HepG2 (cell line): Measurements from ENCODE around the gene CELF4.

Experiments used
- TF ChIP-seq, protein P1 (sequence below): sonication (generic); formaldehyde crosslinking; IDR thresholded peaks from 2 replicates; pipeline ENCODE4 v1.5.0; 2020; ENCODE audit warnings: mild to moderate bottlenecking, missing genetic modification reagents, moderate library complexity
- TF ChIP-seq, protein P2 (sequence below): sonication (generic); formaldehyde crosslinking; IDR thresholded peaks from 2 replicates; pipeline ENCODE4 v1.4.0; 2020; ENCODE audit warnings: mild to moderate bottlenecking, missing genetic modification reagents

DNA sequence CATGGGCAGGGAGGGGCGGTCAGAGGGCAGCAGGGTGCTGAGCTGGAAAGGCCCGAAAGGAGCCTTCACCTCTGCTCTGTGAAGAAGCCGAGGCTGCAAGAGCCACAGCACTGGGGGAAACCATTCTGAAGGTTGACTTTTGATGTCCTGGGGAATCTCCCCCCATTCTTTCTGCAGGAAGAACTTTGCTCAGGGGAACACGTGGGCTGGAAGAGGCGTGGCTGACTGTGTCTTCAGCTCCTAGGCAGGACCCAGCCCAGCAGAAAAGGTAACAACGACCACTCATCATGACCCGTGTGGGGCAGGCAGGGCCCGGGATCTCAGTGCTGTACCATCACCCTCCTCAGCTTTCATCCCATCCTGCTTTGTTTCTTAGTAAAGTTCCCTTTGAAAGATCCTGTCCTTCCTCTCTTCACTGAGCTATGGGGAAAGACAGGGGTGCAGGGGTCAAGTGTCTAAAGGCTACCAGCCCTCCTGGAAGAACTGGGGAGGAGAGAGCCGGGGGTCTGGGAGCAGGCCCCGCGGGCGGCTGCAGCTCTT lies 312.7 kb downstream of the CELF4 start:
- TF ChIP-seq, protein P1, sequence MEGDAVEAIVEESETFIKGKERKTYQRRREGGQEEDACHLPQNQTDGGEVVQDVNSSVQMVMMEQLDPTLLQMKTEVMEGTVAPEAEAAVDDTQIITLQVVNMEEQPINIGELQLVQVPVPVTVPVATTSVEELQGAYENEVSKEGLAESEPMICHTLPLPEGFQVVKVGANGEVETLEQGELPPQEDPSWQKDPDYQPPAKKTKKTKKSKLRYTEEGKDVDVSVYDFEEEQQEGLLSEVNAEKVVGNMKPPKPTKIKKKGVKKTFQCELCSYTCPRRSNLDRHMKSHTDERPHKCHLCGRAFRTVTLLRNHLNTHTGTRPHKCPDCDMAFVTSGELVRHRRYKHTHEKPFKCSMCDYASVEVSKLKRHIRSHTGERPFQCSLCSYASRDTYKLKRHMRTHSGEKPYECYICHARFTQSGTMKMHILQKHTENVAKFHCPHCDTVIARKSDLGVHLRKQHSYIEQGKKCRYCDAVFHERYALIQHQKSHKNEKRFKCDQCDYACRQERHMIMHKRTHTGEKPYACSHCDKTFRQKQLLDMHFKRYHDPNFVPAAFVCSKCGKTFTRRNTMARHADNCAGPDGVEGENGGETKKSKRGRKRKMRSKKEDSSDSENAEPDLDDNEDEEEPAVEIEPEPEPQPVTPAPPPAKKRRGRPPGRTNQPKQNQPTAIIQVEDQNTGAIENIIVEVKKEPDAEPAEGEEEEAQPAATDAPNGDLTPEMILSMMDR, result no peak
- TF ChIP-seq, protein P2, sequence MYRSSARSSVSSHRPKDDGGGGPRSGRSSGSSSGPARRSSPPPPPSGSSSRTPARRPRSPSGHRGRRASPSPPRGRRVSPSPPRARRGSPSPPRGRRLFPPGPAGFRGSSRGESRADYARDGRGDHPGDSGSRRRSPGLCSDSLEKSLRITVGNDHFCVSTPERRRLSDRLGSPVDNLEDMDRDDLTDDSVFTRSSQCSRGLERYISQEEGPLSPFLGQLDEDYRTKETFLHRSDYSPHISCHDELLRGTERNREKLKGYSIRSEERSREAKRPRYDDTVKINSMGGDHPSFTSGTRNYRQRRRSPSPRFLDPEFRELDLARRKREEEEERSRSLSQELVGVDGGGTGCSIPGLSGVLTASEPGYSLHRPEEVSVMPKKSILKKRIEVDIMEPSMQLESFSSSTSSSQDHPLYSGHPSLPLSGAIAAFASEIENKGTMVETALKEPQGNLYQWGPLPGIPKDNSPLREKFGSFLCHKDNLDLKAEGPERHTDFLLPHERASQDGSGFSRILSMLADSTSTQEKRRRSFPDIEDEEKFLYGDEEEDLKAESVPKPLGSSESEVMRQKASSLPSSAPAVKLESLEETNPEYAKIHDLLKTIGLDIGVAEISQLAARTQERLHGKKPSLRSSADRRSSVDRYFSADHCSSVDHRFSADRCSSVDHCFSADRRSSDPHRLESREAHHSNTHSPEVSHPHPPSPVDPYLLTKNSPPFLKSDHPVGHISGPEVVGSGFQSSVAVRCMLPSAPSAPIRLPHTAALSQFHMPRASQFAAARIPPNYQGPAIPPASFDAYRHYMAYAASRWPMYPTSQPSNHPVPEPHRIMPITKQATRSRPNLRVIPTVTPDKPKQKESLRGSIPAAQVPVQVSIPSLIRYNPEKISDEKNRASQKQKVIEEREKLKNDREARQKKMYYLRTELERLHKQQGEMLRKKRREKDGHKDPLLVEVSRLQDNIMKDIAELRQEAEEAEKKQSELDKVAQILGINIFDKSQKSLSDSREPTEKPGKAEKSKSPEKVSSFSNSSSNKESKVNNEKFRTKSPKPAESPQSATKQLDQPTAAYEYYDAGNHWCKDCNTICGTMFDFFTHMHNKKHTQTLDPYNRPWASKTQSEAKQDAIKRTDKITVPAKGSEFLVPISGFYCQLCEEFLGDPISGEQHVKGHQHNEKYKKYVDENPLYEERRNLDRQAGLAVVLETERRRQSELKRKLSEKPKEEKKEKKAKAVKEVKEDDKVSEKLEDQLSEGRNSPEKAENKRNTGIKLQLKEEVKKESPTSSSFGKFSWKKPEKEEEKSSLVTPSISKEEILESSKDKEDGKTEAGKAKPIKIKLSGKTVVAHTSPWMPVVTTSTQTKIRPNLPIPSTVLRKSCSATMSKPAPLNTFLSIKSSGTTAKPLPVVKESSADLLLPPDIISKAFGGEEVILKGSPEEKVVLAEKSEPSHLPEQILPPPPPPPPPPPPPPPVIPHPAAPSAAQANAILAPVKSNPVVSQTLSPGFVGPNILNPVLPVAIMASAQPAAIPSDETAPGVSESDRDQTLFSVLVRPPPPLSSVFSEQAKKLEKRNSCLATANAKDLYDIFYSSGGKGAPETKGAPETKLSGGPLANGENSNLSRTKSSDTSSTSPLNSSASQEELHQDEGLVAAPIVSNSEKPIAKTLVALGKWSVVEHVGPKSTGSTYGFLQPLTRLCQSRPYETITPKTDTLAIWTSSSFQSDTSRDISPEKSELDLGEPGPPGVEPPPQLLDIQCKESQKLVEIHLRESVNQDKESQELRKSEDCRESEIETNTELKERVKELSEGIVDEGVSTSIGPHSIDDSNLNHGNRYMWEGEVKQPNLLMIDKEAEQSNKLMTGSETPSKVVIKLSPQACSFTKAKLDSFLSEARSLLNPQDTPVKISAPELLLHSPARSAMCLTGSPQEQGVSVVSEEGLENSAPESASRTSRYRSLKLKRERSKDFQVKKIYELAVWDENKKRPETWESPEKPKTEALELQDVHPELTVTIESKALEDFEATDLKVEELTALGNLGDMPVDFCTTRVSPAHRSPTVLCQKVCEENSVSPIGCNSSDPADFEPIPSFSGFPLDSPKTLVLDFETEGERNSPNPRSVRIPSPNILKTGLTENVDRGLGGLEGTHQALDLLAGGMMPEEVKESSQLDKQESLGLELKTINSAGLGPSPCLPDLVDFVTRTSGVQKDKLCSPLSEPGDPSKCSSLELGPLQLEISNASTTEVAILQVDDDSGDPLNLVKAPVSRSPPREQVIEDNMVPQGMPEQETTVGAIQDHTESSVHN (CRISPR knock-in tag), result no peak
